Measurements from ENCODE around the gene NPS. TPM values are rescaled to one million over a fixed set of nuclear protein-coding genes. Genes with fewer than 3 reads are reported as not detected.
A peak's percentile ranks its signal among the peaks of the same experiment; 100 is the strongest.

The NPS gene
- total RNA-seq, 1 experiment from 2014 or later: not detected

DNA sequence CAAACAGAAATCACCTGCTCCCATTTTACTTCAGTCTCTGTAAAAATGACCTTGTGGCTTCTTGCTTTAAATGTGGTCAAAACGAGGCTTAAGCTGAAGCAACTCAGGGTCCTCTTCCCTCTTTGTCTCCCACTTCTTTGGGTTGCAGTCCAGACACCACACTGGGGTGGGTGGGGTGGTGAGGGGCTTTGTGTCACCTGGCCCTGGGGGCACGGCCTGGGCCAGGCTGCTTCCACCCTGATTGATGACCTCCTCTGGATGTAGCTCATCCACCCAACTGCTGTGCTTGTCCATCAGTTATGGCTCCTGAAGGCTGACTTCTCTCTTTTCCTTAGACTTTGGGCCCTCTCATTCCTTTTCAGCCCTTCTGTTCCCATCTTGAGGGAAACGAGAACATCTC, 26.8 kb upstream of the NPS start:
- Mint-ChIP-seq H3K36me3 (ENCODE audit: insufficient read depth, unreplicated experiment) (no peaks in the 10 kb centered on the region), H3K27ac (ENCODE audit: unreplicated experiment) (no peak overlapping the region), H3K4me3 (ENCODE audit: unreplicated experiment) (no peak overlapping the region), H3K27me3 (ENCODE audit: insufficient read depth, unreplicated experiment) (peaks cover 38% of the 10 kb centered on the region), H3K4me1 (ENCODE audit: low read depth, unreplicated experiment) (no peaks in the 10 kb centered on the region), H3K9me3 (ENCODE audit: unreplicated experiment) (no peaks in the 10 kb centered on the region)
- no peaks in the 10 kb centered on the region for H3K4me1 ChIP-seq
- TF ChIP-seq, protein P1, sequence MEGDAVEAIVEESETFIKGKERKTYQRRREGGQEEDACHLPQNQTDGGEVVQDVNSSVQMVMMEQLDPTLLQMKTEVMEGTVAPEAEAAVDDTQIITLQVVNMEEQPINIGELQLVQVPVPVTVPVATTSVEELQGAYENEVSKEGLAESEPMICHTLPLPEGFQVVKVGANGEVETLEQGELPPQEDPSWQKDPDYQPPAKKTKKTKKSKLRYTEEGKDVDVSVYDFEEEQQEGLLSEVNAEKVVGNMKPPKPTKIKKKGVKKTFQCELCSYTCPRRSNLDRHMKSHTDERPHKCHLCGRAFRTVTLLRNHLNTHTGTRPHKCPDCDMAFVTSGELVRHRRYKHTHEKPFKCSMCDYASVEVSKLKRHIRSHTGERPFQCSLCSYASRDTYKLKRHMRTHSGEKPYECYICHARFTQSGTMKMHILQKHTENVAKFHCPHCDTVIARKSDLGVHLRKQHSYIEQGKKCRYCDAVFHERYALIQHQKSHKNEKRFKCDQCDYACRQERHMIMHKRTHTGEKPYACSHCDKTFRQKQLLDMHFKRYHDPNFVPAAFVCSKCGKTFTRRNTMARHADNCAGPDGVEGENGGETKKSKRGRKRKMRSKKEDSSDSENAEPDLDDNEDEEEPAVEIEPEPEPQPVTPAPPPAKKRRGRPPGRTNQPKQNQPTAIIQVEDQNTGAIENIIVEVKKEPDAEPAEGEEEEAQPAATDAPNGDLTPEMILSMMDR (IDR thresholded peaks at IDR 0.05; ENCODE audit: insufficient read depth in 1 of 2, low read depth in 1 of 2, low read length in 1 of 2, severe bottlenecking in 1 of 2, unreplicated experiment in 1 of 2): no peak
- CTCF ChIA-PET: no interaction called here
- no peak for DNase-seq
- intact Hi-C loops (cut with micrococcal nuclease; ENCODE audit: unreplicated experiment): no loop called here
- H3K4me3 ChIP-seq (ENCODE audit: low read depth, low read length): no peak overlapping the region
- no TSS peak for BruUV-seq (replicated peaks)
- no peaks in the 10 kb centered on the region for H3K27me3 ChIP-seq (replicated peaks; ENCODE audit: control insufficient read depth, insufficient read depth, low read length)
- H3K36me3 ChIP-seq (ENCODE audit: control insufficient read depth, insufficient read depth, low read length): no peaks in the 10 kb centered on the region
- H3K9me3 ChIP-seq: no peaks in the 10 kb centered on the region
- POLR2A ChIA-PET: no interaction called here

DNA sequence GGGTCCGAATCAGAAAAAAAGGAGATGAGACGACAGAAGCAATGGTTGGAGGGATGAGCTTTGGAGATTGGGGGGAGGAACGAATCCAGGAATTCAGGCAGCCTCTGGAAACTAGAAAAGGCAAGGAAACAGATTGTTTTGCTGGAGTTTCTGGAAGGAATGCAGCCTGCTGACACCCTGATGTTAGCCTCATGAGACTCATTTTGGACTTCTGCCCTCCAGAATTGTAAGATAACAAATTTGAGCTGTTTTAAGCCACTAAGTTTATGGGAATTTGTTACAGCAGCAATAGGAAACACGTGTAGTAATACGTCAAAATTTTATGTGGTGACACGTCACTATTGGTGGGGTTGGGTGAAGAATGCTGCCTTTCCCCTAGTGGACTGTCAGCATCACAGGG, 25.6 kb upstream of the NPS start:
- Histone ChIP-seq H3K4me1 (no peaks in the 10 kb centered on the region), H3K4me3 (ENCODE audit: low read depth, low read length) (no peak overlapping the region), H3K36me3 (ENCODE audit: control insufficient read depth, insufficient read depth, low read length) (no peaks in the 10 kb centered on the region), H3K27me3 (replicated peaks; ENCODE audit: control insufficient read depth, insufficient read depth, low read length) (no peaks in the 10 kb centered on the region), H3K9me3 (no peaks in the 10 kb centered on the region)
- Mint-ChIP-seq H3K9me3 (ENCODE audit: unreplicated experiment) (no peaks in the 10 kb centered on the region), H3K36me3 (ENCODE audit: insufficient read depth, unreplicated experiment) (no peaks in the 10 kb centered on the region), H3K4me3 (ENCODE audit: unreplicated experiment) (no peak overlapping the region), H3K4me1 (ENCODE audit: low read depth, unreplicated experiment) (no peaks in the 10 kb centered on the region), H3K27ac (ENCODE audit: unreplicated experiment) (no peak overlapping the region), H3K27me3 (ENCODE audit: insufficient read depth, unreplicated experiment) (peaks cover 42% of the 10 kb centered on the region)
- TF ChIP-seq, protein P1 (IDR thresholded peaks at IDR 0.05; ENCODE audit: insufficient read depth in 1 of 2, low read depth in 1 of 2, low read length in 1 of 2, severe bottlenecking in 1 of 2, unreplicated experiment in 1 of 2): no peak
- CTCF ChIA-PET: no interaction called here
- POLR2A ChIA-PET: no interaction called here
- intact Hi-C loops (cut with micrococcal nuclease; ENCODE audit: unreplicated experiment): no loop called here
- DNase-seq: no peak
- BruUV-seq (replicated peaks): no TSS peak

DNA sequence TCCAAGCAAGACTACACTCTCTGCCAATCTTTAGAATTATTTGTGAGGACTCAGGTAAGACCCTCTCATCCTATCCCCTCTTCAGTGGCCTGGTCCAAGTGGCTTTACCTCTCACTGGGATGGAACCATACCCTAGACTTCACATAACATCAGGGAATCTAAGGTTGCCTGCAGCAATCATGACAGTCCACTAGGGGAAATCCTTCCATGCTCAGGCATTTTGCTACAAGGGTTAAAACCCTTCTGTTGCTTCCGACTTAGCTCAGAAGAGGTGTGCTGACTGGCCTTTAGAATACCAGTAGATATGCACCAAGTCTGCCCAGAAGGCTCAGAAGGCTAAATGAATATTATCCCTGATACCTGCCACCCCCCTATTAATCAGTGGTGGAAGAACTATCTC, 24.9 kb upstream of the NPS start:
- no TSS peak for BruUV-seq (replicated peaks)
- no peaks in the 10 kb centered on the region for H3K4me1 Mint-ChIP-seq (ENCODE audit: low read depth, unreplicated experiment)
- H3K4me1 ChIP-seq: no peaks in the 10 kb centered on the region
- H3K27me3 Mint-ChIP-seq (ENCODE audit: insufficient read depth, unreplicated experiment): peaks cover 38% of the 10 kb centered on the region
- no peaks in the 10 kb centered on the region for H3K9me3 ChIP-seq
- ChIA-PET POLR2A (no interaction called here), CTCF (no interaction called here)
- no peak overlapping the region for H3K4me3 Mint-ChIP-seq (ENCODE audit: unreplicated experiment)
- H3K9me3 Mint-ChIP-seq (ENCODE audit: unreplicated experiment): no peaks in the 10 kb centered on the region
- H3K36me3 ChIP-seq (ENCODE audit: control insufficient read depth, insufficient read depth, low read length): no peaks in the 10 kb centered on the region
- H3K4me3 ChIP-seq (ENCODE audit: low read depth, low read length): no peak overlapping the region
- no peaks in the 10 kb centered on the region for H3K36me3 Mint-ChIP-seq (ENCODE audit: insufficient read depth, unreplicated experiment)
- intact Hi-C loops (cut with micrococcal nuclease; ENCODE audit: unreplicated experiment): no loop called here
- TF ChIP-seq, protein P1 (IDR thresholded peaks at IDR 0.05; ENCODE audit: insufficient read depth in 1 of 2, low read depth in 1 of 2, low read length in 1 of 2, severe bottlenecking in 1 of 2, unreplicated experiment in 1 of 2): peak in 1 of 2 experiments; percentile 25
- no peaks in the 10 kb centered on the region for H3K27me3 ChIP-seq (replicated peaks; ENCODE audit: control insufficient read depth, insufficient read depth, low read length)
- no peak overlapping the region for H3K27ac Mint-ChIP-seq (ENCODE audit: unreplicated experiment)
- DNase-seq: peak in 1 of 2 experiments; percentile 2

Data from Caco-2 (cell line).